T47D (cell line): Measurements from ENCODE around the gene RHOC.

Source experiments
- DNase-seq, 2 experiments: peaks; one replicate each; pipeline versions ENCODE4 v3.0.0 to v3.0.0-alpha.2; 2011 to 2012; ENCODE audit warnings: low read depth in 1 of 2, low spot score in 1 of 2
- JUND ChIP-seq: IDR thresholded peaks from 2 replicates; pipeline ENCODE4 v1.6.1; 2012; ENCODE audit warnings: low read depth
- in situ Hi-C: cut with HindIII; loops from 2 replicates; pipeline ENCODE4 v1.10.0; 2016; ENCODE audit warnings: low sequenced_read_pairs, low pct_unique_long_range_greater_than_20kb

Gene RHOC

GRCh38 chr1:112713466-112714312, 6.8 kb upstream of the RHOC start:
- DNase-seq: peak in 1 of 2 experiments; percentile 87
- no peak for TF ChIP-seq JUND
- in situ Hi-C loops: no loop called here

- DNase-seq: no peak
- in situ Hi-C loops: no loop called here
- no peak for TF ChIP-seq JUND
Measured at GRCh38 chr1:112712701-112713128, 5.8 kb upstream of the RHOC start.

- in situ Hi-C loops: no loop called here
- TF ChIP-seq JUND: no peak
- DNase-seq: no peak
Measured at GRCh38 chr1:112712191-112712590, 5.3 kb upstream of the RHOC start.

- no peak for TF ChIP-seq JUND
- in situ Hi-C loops: no loop called here
- DNase-seq: no peak
Measured at GRCh38 chr1:112711670-112712069, 4.7 kb upstream of the RHOC start.

- DNase-seq: no peak
- no peak for TF ChIP-seq JUND
- in situ Hi-C loops: no loop called here
Measured at GRCh38 chr1:112711041-112711440, 4.1 kb upstream of the RHOC start.

- in situ Hi-C loops: no loop called here
- DNase-seq: no peak
- TF ChIP-seq JUND: no peak
Measured at GRCh38 chr1:112710586-112710985, 3.7 kb upstream of the RHOC start.

GRCh38 chr1:112710159-112710558, 3.2 kb upstream of the RHOC start:
- no peak for TF ChIP-seq JUND
- in situ Hi-C loops: no loop called here
- DNase-seq: no peak

- DNase-seq: no peak
- TF ChIP-seq JUND: no peak
- in situ Hi-C loops: no loop called here
Measured at GRCh38 chr1:112708489-112708888, 1.6 kb upstream of the RHOC start.

GRCh38 chr1:112708002-112708448, 1.1 kb upstream of the RHOC start:
- no peak for DNase-seq
- in situ Hi-C loops: no loop called here
- no peak for TF ChIP-seq JUND

- no peak for TF ChIP-seq JUND
- DNase-seq: peak; percentile 87 to 89
- in situ Hi-C loops: no loop called here
Measured at GRCh38 chr1:112707221-112708001, 484 bp upstream of the RHOC start.

- no peak for TF ChIP-seq JUND
- peak; percentile 83 to 98 for DNase-seq
- in situ Hi-C loops: no loop called here
Measured at GRCh38 chr1:112704934-112705627, 1.8 kb downstream of the RHOC start.

- TF ChIP-seq JUND: no peak
- in situ Hi-C loops: no loop called here
- DNase-seq: no peak
Measured at GRCh38 chr1:112704391-112704933, 2.5 kb downstream of the RHOC start.
